BE2C (cell line): Measurements from ENCODE around the gene DYSF.
"Not testable (repeated sequence)": the region's sequence is repeated elsewhere in the genome, so short reads cannot be mapped to it uniquely, and the experiment has no call there.

Source experiments
- DNase-seq: peaks from one replicate; pipeline ENCODE4 v3.0.0-alpha.2; 2020
- H3K27me3 ChIP-seq: fragments of 250-450 bp; sonication (Bioruptor Pico); 2 replicates; pipeline ENCODE4 v1.5.1; 2020; ENCODE audit warnings: mild to moderate bottlenecking
- H3K36me3 ChIP-seq: fragments of 250-450 bp; sonication (Bioruptor Pico); 2 replicates; pipeline ENCODE4 v1.5.1; 2020; ENCODE audit warnings: mild to moderate bottlenecking
- H3K4me1 ChIP-seq: fragments of 250-450 bp; sonication (Bioruptor Pico); 2 replicates; pipeline ENCODE4 v1.5.1; 2020
- H3K4me3 ChIP-seq: 2 replicates; pipeline ENCODE4 v1.5.1; 2011; ENCODE audit warnings: low read depth, low read length
- H3K9me3 ChIP-seq: fragments of 250-450 bp; sonication (Bioruptor Pico); 2 replicates; pipeline ENCODE4 v1.5.1; 2020
- TF ChIP-seq, protein P1 (sequence below): IDR thresholded peaks from 2 replicates; pipeline ENCODE4 v1.5.1; 2012; ENCODE audit warnings: mild to moderate bottlenecking, low read depth, low read length

Gene DYSF

GRCh38 chr2:71481111-71481510, 27.8 kb downstream of the DYSF start:
- no peak for DNase-seq
- H3K4me1 ChIP-seq = no peaks in the 10 kb centered on the region
- no peaks in the 10 kb centered on the region for H3K9me3 ChIP-seq
- H3K36me3 ChIP-seq = no peaks in the 10 kb centered on the region
- no peak overlapping the region for H3K4me3 ChIP-seq
- no peaks in the 10 kb centered on the region for H3K27me3 ChIP-seq
- TF ChIP-seq, protein P1, sequence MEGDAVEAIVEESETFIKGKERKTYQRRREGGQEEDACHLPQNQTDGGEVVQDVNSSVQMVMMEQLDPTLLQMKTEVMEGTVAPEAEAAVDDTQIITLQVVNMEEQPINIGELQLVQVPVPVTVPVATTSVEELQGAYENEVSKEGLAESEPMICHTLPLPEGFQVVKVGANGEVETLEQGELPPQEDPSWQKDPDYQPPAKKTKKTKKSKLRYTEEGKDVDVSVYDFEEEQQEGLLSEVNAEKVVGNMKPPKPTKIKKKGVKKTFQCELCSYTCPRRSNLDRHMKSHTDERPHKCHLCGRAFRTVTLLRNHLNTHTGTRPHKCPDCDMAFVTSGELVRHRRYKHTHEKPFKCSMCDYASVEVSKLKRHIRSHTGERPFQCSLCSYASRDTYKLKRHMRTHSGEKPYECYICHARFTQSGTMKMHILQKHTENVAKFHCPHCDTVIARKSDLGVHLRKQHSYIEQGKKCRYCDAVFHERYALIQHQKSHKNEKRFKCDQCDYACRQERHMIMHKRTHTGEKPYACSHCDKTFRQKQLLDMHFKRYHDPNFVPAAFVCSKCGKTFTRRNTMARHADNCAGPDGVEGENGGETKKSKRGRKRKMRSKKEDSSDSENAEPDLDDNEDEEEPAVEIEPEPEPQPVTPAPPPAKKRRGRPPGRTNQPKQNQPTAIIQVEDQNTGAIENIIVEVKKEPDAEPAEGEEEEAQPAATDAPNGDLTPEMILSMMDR = no peak

GRCh38 chr2:71482055-71482454, 28.7 kb downstream of the DYSF start:
- H3K36me3 ChIP-seq = no peaks in the 10 kb centered on the region
- no peaks in the 10 kb centered on the region for H3K9me3 ChIP-seq
- H3K4me3 ChIP-seq = no peak overlapping the region
- TF ChIP-seq, protein P1 = no peak
- no peaks in the 10 kb centered on the region for H3K4me1 ChIP-seq
- no peaks in the 10 kb centered on the region for H3K27me3 ChIP-seq
- DNase-seq = no peak

- no peaks in the 10 kb centered on the region for H3K27me3 ChIP-seq
- H3K4me3 ChIP-seq = no peak overlapping the region
- H3K4me1 ChIP-seq = no peaks in the 10 kb centered on the region
- TF ChIP-seq, protein P1 = no peak
- H3K9me3 ChIP-seq = no peaks in the 10 kb centered on the region
- no peaks in the 10 kb centered on the region for H3K36me3 ChIP-seq
- no peak for DNase-seq
Measured at GRCh38 chr2:71483246-71483645, 29.9 kb downstream of the DYSF start.

DNA sequence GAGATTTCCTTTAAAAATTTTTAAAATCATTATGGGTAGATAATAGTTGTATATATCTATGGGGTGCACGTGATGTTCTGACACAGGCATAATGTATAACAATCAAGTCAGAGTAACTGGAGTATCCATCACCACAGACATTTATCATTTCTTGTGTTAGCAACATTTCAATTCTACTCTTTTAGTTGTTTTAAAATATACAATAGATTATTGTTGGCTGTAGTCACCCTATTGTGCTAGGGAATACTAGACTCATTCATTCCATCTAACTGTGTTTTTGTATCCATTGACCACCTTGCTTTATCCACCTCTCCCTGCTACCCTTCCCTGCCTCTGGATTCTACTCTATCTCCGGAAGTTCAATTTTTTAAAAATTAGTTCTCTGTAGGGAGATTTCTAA, 31.0 kb downstream of the DYSF start:
- no peaks in the 10 kb centered on the region for H3K9me3 ChIP-seq
- no peaks in the 10 kb centered on the region for H3K36me3 ChIP-seq
- DNase-seq = no peak
- H3K4me3 ChIP-seq = no peak overlapping the region
- H3K4me1 ChIP-seq = no peaks in the 10 kb centered on the region
- H3K27me3 ChIP-seq = no peaks in the 10 kb centered on the region
- TF ChIP-seq, protein P1 = no peak

DNA sequence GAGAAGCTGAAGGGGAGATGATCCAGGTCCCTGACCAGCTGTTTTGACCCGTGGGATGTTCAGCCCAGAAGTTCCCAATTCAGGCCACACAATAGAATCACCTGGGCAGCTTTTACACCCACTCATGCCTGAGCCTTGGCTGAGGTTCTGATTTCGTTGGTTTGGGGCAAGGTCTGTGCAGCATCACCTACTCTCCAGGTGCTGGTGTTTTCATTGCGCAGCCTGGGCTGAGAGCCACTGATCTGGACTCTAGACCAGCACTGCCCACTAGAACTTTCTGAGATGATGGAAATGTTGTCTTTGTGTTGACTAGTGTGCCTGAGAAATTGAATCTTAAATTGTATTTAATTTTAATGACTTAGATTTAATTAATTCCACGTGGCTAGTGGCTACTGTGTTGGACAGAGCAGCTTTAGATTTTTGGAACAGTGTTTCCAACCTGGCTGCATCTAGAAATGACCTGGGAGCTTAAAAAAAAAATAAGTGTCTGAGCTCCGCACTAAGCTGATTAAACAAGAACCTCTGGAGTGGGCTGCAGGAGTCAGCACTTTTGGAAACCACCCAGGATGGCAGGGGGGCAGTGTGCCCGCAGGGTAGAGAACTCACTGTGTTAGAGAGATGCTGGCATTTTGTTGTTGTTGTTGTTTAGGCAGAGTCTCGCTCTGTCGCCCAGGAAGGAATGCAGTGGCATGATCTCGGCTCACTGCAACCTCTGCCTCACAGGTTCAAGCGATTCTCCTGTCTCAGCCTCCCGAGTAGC, 33.7 kb downstream of the DYSF start:
- DNase-seq = no peak
- TF ChIP-seq, protein P1 = no peak
- Histone ChIP-seq H3K4me3 (no peak overlapping the region), H3K4me1 (no peaks in the 10 kb centered on the region), H3K9me3 (no peaks in the 10 kb centered on the region), H3K36me3 (no peaks in the 10 kb centered on the region), H3K27me3 (no peaks in the 10 kb centered on the region)

GRCh38 chr2:71491551-71491950, 38.2 kb downstream of the DYSF start:
- not testable (repeated sequence) for DNase-seq, H3K9me3 ChIP-seq

More at GRCh38 chr2:71491551-71491950, 38.2 kb downstream of the DYSF start:
- H3K4me1 ChIP-seq, H3K27me3 ChIP-seq, H3K36me3 ChIP-seq, H3K4me3 ChIP-seq: not testable (repeated sequence)
